SK-N-SH (cell line): ENCODE data around the gene ST3GAL2. TPM values are rescaled to one million over a fixed set of nuclear protein-coding genes. Genes with fewer than 3 reads are reported as not detected.
A peak's percentile ranks its signal among the peaks of the same experiment; 100 is the strongest.

Experiments used
- CTCF ChIA-PET: fragments of 300-600, 350-600 bp; formaldehyde crosslinking; extraction: SDS; loops from one replicate; lab custom pipeline; 2021; lab: Yijun Ruan, JAX
- POLR2A ChIA-PET: fragments of 350-600 bp; sonication (Branson Sonifier 250); formaldehyde crosslinking; extraction: SDS; loops from one replicate; lab custom pipeline; 2020; ENCODE audit warnings: antibody characterized with exemption, inconsistent platforms; lab: Yijun Ruan, JAX
- DNase-seq: peaks from one replicate; pipeline ENCODE4 v3.0.0; 2012
- H2AFZ ChIP-seq: fragments of 200-600 bp; sonication (generic); 2 replicates; pipeline ENCODE4 v1.8.1; 2016; ENCODE audit warnings: antibody characterized with exemption, mild to moderate bottlenecking, low read depth
- H3F3A ChIP-seq: fragments of 200-600 bp; sonication (generic); replicated peaks from 2 replicates; pipeline ENCODE3; 2016; ENCODE audit warnings: antibody characterized with exemption, mild to moderate bottlenecking; ENCODE audit not compliant: insufficient read depth
- H3K27ac ChIP-seq, 2 experiments: fragments of 200-500 bp in 1 of 2; fragments of 200-600 bp in 1 of 2; sonication (Bioruptor generic) in 1 of 2; sonication (generic), shearing (Covaris generic) in 1 of 2; 2 replicates each; pipeline versions ENCODE4 v1.5.1 to v1.6.1; 2014 to 2016; ENCODE audit warnings: low read depth in 2 of 2, inconsistent platforms in 1 of 2, low read length in 1 of 2, mild to moderate bottlenecking in 1 of 2, mixed read lengths in 1 of 2
- H3K27me3 ChIP-seq: fragments of 200-600 bp; sonication (generic), shearing (Covaris generic); 2 replicates; pipeline ENCODE4 v1.6.1; 2016; ENCODE audit warnings: mixed run types; ENCODE audit not compliant: insufficient read depth
- H3K36me3 ChIP-seq, 2 experiments: fragments of 200-500 bp in 1 of 2; fragments of 200-600 bp in 1 of 2; sonication (Bioruptor generic) in 1 of 2; sonication (generic) in 1 of 2; replicated peaks in 1 of 2; 2 replicates each; pipeline versions ENCODE3 to v1.5.1; 2014 to 2016; ENCODE audit warnings: low read length in 1 of 2, mild to moderate bottlenecking in 1 of 2; ENCODE audit not compliant: insufficient read depth in 2 of 2, control insufficient read depth in 1 of 2
- H3K4me1 ChIP-seq, 2 experiments: fragments of 200-500 bp in 1 of 2; fragments of 200-600 bp in 1 of 2; sonication (Bioruptor generic) in 1 of 2; sonication (generic), shearing (Covaris generic) in 1 of 2; 2 replicates each; pipeline versions ENCODE4 v1.5.1 to v1.6.1; 2014 to 2016; ENCODE audit warnings: low read depth in 1 of 2, low read length in 1 of 2, mixed run types in 1 of 2; ENCODE audit not compliant: insufficient read depth in 2 of 2, control insufficient read depth in 1 of 2
- H3K4me2 ChIP-seq: fragments of 200-600 bp; sonication (generic), shearing (Covaris generic); 2 replicates; pipeline ENCODE4 v1.6.1; 2017; ENCODE audit warnings: mixed run types
- H3K4me3 ChIP-seq, 2 experiments: fragments of 200-500 bp in 1 of 2; fragments of 200-600 bp in 1 of 2; sonication (Bioruptor generic) in 1 of 2; sonication (generic), shearing (Covaris generic) in 1 of 2; 2 replicates each; pipeline versions ENCODE4 v1.5.1 to v1.8.1; 2014 to 2016; ENCODE audit warnings: low read depth in 2 of 2, inconsistent platforms in 1 of 2, low read length in 1 of 2, mild to moderate bottlenecking in 1 of 2, mixed read lengths in 1 of 2, moderate library complexity in 1 of 2
- H3K79me2 ChIP-seq: fragments of 200-600 bp; sonication (generic); 2 replicates; pipeline ENCODE4 v1.8.1; 2017; ENCODE audit warnings: mild to moderate bottlenecking; ENCODE audit not compliant: insufficient read depth
- H3K9ac ChIP-seq: fragments of 200-600 bp; sonication (generic); 2 replicates; pipeline ENCODE4 v1.6.1; 2017; ENCODE audit warnings: mixed run types
- H3K9me2 ChIP-seq: fragments of 200-600 bp; sonication (generic); 2 replicates; pipeline ENCODE4 v1.6.1; 2017; ENCODE audit warnings: mixed run types
- H3K9me3 ChIP-seq: fragments of 200-600 bp; sonication (generic); 2 replicates; pipeline ENCODE4 v1.6.1; 2017; ENCODE audit warnings: mixed run types, mild to moderate bottlenecking, moderate library complexity
- H4K20me1 ChIP-seq: fragments of 200-600 bp; sonication (generic); 2 replicates; pipeline ENCODE4 v1.6.1; 2017; ENCODE audit warnings: mild to moderate bottlenecking, mixed run types; ENCODE audit not compliant: insufficient read depth
- CHD2 ChIP-seq: fragments of 150-350 bp; IDR thresholded peaks from 2 replicates; pipeline ENCODE4 v1.6.1; 2018; ENCODE audit warnings: low read length; ENCODE audit not compliant: partially characterized antibody
- ELF1 ChIP-seq: IDR thresholded peaks from 2 replicates; pipeline ENCODE4 v1.4.0; 2012
- EP300 ChIP-seq, 2 experiments: IDR thresholded peaks; 2 replicates each; pipeline versions ENCODE4 v1.4.0 to v1.6.1; 2012; ENCODE audit warnings: borderline replicate concordance in 1 of 2, low read depth in 1 of 2, low read length in 1 of 2
- EZH2phosphoT487 ChIP-seq: fragments of 200-600 bp; sonication (generic); IDR thresholded peaks from 2 replicates; pipeline ENCODE4 v1.6.1; 2017; ENCODE audit warnings: low read depth, mixed run types, mild to moderate bottlenecking, antibody characterized with exemption, moderate library complexity, borderline replicate concordance
- FOXJ3 ChIP-seq: sonication (generic); formaldehyde crosslinking; IDR thresholded peaks from 2 replicates; pipeline ENCODE4 v1.5.1; 2020; ENCODE audit warnings: mild to moderate bottlenecking, missing genetic modification reagents
- GABPA ChIP-seq: IDR thresholded peaks from 2 replicates; pipeline ENCODE4 v1.4.0; 2012; ENCODE audit warnings: low read depth, mild to moderate bottlenecking
- GATA2 ChIP-seq: sonication (generic); formaldehyde crosslinking; IDR thresholded peaks from 2 replicates; pipeline ENCODE4 v1.5.0; 2020; ENCODE audit warnings: mild to moderate bottlenecking, missing genetic modification reagents
- JUND ChIP-seq: IDR thresholded peaks from 2 replicates; pipeline ENCODE4 v1.4.0; 2012
- MEF2A ChIP-seq: IDR thresholded peaks from 2 replicates; pipeline ENCODE4 v1.4.0; 2012; ENCODE audit warnings: low read depth, borderline replicate concordance
- MXI1 ChIP-seq: IDR thresholded peaks from 2 replicates; pipeline ENCODE4 v1.6.1; 2012; ENCODE audit warnings: mild to moderate bottlenecking, low read depth, low read length, improper control_type of control experiment
- NFIC ChIP-seq: IDR thresholded peaks from 2 replicates; pipeline ENCODE4 v1.4.0; 2012; ENCODE audit warnings: borderline replicate concordance
- POLR2AphosphoS5 ChIP-seq: IDR thresholded peaks from 2 replicates; pipeline ENCODE4 v1.6.1; 2012; ENCODE audit warnings: low read depth, low read length
- RCOR1 ChIP-seq: fragments of 150-350 bp; IDR thresholded peaks from 2 replicates; pipeline ENCODE4 v1.6.1; 2017; ENCODE audit warnings: antibody characterized with exemption, low read length
- RFX5 ChIP-seq: IDR thresholded peaks from 2 replicates; pipeline ENCODE4 v1.6.1; 2012; ENCODE audit warnings: mild to moderate bottlenecking, improper control_type of control experiment, low read length
- SIN3A ChIP-seq: IDR thresholded peaks from 2 replicates; pipeline ENCODE4 v1.6.1; 2012; ENCODE audit warnings: low read depth, mild to moderate bottlenecking, low read length, moderate library complexity, borderline replicate concordance
- SMC3 ChIP-seq: IDR thresholded peaks from 2 replicates; pipeline ENCODE4 v1.6.1; 2012; ENCODE audit warnings: low read depth, low read length, improper control_type of control experiment
- TAF1 ChIP-seq: IDR thresholded peaks from 2 replicates; pipeline ENCODE4 v1.6.1; 2012; ENCODE audit warnings: low read depth, mild to moderate bottlenecking, low read length, moderate library complexity, borderline replicate concordance
- TEAD4 ChIP-seq: IDR thresholded peaks from 2 replicates; pipeline ENCODE4 v1.4.0; 2012; ENCODE audit warnings: mild to moderate bottlenecking, borderline replicate concordance; ENCODE audit not compliant: insufficient read depth
- WGBS: methylation state at CpG from one replicate; pipeline ENCODE4 v1.1.6; 2017; ENCODE audit warnings: low lambda C conversion rate; 5-methylcytosine and 5-hydroxymethylcytosine counted together
- polyA plus RNA-seq, 3 experiments: library from polyadenylated mRNA; depleted of rRNA; stranded (reverse); fragments of >200 nt; gene quantifications; 2 replicates each; pipeline ENCODE4 v1.2.3, GENCODE V29; 2012
- TF ChIP-seq, protein P1 (sequence below): IDR thresholded peaks from 2 replicates; pipeline ENCODE4 v1.4.0; 2012; ENCODE audit warnings: low read depth, borderline replicate concordance
- TF ChIP-seq, protein P2 (sequence below): fragments of 150-350 bp; IDR thresholded peaks from 2 replicates; pipeline ENCODE4 v1.6.1; 2016; ENCODE audit warnings: mild to moderate bottlenecking, low read depth, low read length
- TF ChIP-seq, protein P3 (sequence below): IDR thresholded peaks from 2 replicates; pipeline ENCODE4 v1.4.0; 2012; ENCODE audit warnings: low read depth
- TF ChIP-seq, protein P4 (sequence below): fragments of 150-350 bp; IDR thresholded peaks from 2 replicates; pipeline ENCODE4 v1.6.1; 2017; ENCODE audit warnings: antibody characterized with exemption, low read length, low read depth, borderline replicate concordance
- TF ChIP-seq, protein P5 (sequence below): fragments of 200-600 bp; sonication (generic); IDR thresholded peaks from 2 replicates; pipeline ENCODE4 v1.6.1; 2017; ENCODE audit warnings: antibody characterized with exemption, mild to moderate bottlenecking, moderate library complexity

ST3GAL2 gene
- polyA plus RNA-seq, 1 of the 3 experiments (the other 2 are of a cell fraction): 19.9 TPM

DNA sequence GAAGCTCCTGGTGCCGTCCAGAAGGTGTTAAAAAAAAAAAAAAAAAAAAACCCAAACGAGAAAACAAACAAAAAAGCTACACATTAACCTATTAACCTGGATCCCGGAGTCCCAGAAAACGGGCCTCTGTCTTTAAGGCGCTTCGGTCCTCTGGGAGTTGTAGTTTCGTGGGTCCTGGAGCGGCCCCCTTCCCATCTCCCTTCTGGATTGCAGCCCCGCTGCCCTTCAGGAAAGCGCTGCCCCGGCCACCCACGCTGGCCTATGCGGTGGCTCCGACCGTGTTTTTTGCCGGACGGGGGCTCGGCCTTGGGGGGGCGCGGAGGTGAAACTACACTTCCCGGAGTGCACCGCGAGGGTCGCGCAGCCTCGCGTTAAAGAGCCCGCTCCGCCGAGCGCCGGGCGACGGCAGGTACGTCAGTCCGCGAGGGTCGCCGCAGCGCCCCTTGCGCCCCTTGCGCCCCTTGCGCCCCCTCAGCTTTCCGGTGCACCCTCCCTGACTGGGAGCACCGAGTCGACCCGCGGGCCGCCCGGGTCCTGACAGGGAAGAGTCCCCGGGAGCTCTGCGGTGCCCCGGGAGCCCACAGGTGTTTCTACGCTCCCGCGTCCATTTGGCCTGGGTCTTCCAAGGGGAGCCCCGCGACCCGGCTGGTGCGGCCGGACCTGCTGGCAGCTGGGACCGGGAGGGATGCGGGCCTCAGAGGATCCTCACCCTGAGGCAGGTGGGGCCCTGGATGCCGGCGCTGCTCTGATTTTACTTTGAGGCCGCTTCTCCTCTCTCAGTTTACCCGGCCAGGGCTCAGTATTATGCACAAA lies 15.5 kb upstream of the ST3GAL2 start, which contains the start of gene FCSK (continued):
- TF ChIP-seq, protein P1, sequence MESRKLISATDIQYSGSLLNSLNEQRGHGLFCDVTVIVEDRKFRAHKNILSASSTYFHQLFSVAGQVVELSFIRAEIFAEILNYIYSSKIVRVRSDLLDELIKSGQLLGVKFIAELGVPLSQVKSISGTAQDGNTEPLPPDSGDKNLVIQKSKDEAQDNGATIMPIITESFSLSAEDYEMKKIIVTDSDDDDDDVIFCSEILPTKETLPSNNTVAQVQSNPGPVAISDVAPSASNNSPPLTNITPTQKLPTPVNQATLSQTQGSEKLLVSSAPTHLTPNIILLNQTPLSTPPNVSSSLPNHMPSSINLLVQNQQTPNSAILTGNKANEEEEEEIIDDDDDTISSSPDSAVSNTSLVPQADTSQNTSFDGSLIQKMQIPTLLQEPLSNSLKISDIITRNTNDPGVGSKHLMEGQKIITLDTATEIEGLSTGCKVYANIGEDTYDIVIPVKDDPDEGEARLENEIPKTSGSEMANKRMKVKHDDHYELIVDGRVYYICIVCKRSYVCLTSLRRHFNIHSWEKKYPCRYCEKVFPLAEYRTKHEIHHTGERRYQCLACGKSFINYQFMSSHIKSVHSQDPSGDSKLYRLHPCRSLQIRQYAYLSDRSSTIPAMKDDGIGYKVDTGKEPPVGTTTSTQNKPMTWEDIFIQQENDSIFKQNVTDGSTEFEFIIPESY: peak; percentile 92
- 0 out of 2 replicates have a peak, but pooled peaks have one; percentile 3 for TF ChIP-seq NFIC
- TF ChIP-seq ELF1: peak; percentile 48; the same call in 1 of the 2 replicates
- no peak for TF ChIP-seq FOXJ3 (CRISPR knock-in tag)
- no peak for TF ChIP-seq TAF1
- no peak for TF ChIP-seq TEAD4
- TF ChIP-seq EZH2phosphoT487: no peak
- TF ChIP-seq, protein P2, sequence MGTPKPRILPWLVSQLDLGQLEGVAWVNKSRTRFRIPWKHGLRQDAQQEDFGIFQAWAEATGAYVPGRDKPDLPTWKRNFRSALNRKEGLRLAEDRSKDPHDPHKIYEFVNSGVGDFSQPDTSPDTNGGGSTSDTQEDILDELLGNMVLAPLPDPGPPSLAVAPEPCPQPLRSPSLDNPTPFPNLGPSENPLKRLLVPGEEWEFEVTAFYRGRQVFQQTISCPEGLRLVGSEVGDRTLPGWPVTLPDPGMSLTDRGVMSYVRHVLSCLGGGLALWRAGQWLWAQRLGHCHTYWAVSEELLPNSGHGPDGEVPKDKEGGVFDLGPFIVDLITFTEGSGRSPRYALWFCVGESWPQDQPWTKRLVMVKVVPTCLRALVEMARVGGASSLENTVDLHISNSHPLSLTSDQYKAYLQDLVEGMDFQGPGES: no peak
- TF ChIP-seq JUND: no peak
- no peak for TF ChIP-seq RFX5
- TF ChIP-seq, protein P3, sequence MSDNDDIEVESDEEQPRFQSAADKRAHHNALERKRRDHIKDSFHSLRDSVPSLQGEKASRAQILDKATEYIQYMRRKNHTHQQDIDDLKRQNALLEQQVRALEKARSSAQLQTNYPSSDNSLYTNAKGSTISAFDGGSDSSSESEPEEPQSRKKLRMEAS: peak; percentile 44; the same call in 1 of the 2 replicates
- TF ChIP-seq, protein P4, sequence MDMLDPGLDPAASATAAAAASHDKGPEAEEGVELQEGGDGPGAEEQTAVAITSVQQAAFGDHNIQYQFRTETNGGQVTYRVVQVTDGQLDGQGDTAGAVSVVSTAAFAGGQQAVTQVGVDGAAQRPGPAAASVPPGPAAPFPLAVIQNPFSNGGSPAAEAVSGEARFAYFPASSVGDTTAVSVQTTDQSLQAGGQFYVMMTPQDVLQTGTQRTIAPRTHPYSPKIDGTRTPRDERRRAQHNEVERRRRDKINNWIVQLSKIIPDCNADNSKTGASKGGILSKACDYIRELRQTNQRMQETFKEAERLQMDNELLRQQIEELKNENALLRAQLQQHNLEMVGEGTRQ: no peak
- no peak for TF ChIP-seq RCOR1

DNA sequence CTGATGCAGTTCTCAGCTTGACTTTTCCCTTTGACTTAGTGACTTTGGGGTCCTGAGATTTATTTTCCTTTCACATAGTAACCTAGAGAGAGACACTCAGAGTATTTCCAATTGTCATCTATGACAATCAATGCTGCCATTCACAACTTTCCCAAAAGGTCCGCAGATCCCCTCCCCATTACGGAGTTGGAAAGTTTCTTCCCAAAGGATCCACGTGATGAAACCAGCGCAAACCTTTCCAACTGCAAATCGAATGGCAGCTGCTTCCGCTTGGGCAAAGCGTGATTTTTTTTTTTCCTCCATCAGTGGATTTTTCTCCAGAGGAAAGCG lies 15.0 kb upstream of the ST3GAL2 start:
- Histone ChIP-seq H3K27ac (peak overlapping the region; percentile 88 to 96), H3K79me2 (peaks cover 5% of the 10 kb centered on the region; the same call in 1 of the 2 replicates), H4K20me1 (no peaks in the 10 kb centered on the region), H3K4me3 (peak overlapping the region; percentile 79 to 99), H3K9me3 (no peaks in the 10 kb centered on the region), H3K36me3 (no peaks in the 10 kb centered on the region), H3K4me2 (peak overlapping the region; percentile 95), H3K9me2 (no peaks in the 10 kb centered on the region), H3F3A (no peaks in the 10 kb centered on the region), H3K4me1 (peaks cover 0 to 3% of the 10 kb centered on the region in 2 experiments; a peak in 1 of 4 replicates), H3K27me3 (no peaks in the 10 kb centered on the region), H3K9ac (peak overlapping the region; percentile 99), H2AFZ (peak overlapping the region; percentile 100)
- ChIA-PET POLR2A (interaction anchor here (0.6 to 2.1 kb wide), 5 partner anchors 14 to 81 kb away, joined by 3 to 9 read pairs (median 5); no protein-coding TSS in a partner anchor), CTCF (interaction anchor here (0.6 to 2.7 kb wide), 13 partner anchors 10 to 107 kb away, joined by 3 to 14 read pairs (median 3); partner anchors contain the start of gene DDX19A)
- WGBS: 0% methylated on average over 8 of the region's 8 CpGs
- peak; percentile 64 for DNase-seq
- TF ChIP-seq POLR2AphosphoS5 (no peak), MXI1 (peak; percentile 95), SIN3A (no peak), EP300 (IDR thresholded peaks at IDR 0.05; ENCODE audit: borderline replicate concordance in 1 of 2, low read depth in 1 of 2, low read length in 1 of 2) (no peak), MEF2A (no peak; the same call in 1 of the 2 replicates), TAF1 (no peak), GATA2 (CRISPR knock-in tag) (no peak), CHD2 (no peak), NFIC (no peak; the same call in 1 of the 2 replicates), GABPA (no peak), SMC3 (no peak), JUND (no peak)
- TF ChIP-seq, protein P5, sequence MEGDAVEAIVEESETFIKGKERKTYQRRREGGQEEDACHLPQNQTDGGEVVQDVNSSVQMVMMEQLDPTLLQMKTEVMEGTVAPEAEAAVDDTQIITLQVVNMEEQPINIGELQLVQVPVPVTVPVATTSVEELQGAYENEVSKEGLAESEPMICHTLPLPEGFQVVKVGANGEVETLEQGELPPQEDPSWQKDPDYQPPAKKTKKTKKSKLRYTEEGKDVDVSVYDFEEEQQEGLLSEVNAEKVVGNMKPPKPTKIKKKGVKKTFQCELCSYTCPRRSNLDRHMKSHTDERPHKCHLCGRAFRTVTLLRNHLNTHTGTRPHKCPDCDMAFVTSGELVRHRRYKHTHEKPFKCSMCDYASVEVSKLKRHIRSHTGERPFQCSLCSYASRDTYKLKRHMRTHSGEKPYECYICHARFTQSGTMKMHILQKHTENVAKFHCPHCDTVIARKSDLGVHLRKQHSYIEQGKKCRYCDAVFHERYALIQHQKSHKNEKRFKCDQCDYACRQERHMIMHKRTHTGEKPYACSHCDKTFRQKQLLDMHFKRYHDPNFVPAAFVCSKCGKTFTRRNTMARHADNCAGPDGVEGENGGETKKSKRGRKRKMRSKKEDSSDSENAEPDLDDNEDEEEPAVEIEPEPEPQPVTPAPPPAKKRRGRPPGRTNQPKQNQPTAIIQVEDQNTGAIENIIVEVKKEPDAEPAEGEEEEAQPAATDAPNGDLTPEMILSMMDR: no peak
- TF ChIP-seq, protein P4: no peak
